Measurements from ENCODE around the gene TBCA. TPM values are rescaled to one million over a fixed set of nuclear protein-coding genes. Genes with fewer than 3 reads are reported as not detected.
A peak's percentile ranks its signal among the peaks of the same experiment; 100 is the strongest.

Gene TBCA
- total and polyA plus RNA-seq, 2 of the 13 experiments (the other 11 are each of a cell fraction or from before 2014, with no cell fraction given) = 93.8 to 309 TPM

- peak; percentile 46; the same call in 1 of the 2 replicates for TF ChIP-seq ZFP82 (CRISPR knock-in tag; IDR thresholded peaks at IDR 0.05; ENCODE audit: borderline replicate concordance)
- no peak; the same call in 1 of the 2 replicates for TF ChIP-seq NR1H2 (CRISPR knock-in tag; IDR thresholded peaks at IDR 0.05; ENCODE audit: borderline replicate concordance, low read depth)
- TF ChIP-seq ZNF281 (CRISPR knock-in tag; IDR thresholded peaks at IDR 0.05; ENCODE audit: borderline replicate concordance) = no peak
- no peak for TF ChIP-seq ZNF124 (CRISPR knock-in tag; IDR thresholded peaks at IDR 0.05)
- TF ChIP-seq ZNF878 (CRISPR knock-in tag; IDR thresholded peaks at IDR 0.05) = no peak
- TF ChIP-seq ZC3H4 (CRISPR knock-in tag; IDR thresholded peaks at IDR 0.05; ENCODE audit: borderline replicate concordance) = no peak
- TF ChIP-seq ZNF414 (CRISPR knock-in tag; IDR thresholded peaks at IDR 0.05) = peak; percentile 77; the same call in 1 of the 2 replicates
- no peak for TF ChIP-seq MIER3 (CRISPR knock-in tag; IDR thresholded peaks at IDR 0.05; ENCODE audit: borderline replicate concordance)
- peak; percentile 79 for TF ChIP-seq ASH2L (IDR thresholded peaks at IDR 0.05; ENCODE audit: insufficient read length, low read depth, low read length)
- TF ChIP-seq MED8 (CRISPR knock-in tag; IDR thresholded peaks at IDR 0.05; ENCODE audit: insufficient replicate concordance) = no peak
- peak; percentile 88 for TF ChIP-seq U2AF1 (optimal IDR thresholded peaks at IDR 0.05; ENCODE audit: low read depth, low read length)
- no peak for TF ChIP-seq SRSF4 (IDR thresholded peaks at IDR 0.05; ENCODE audit: low read depth, low read length, poor library complexity, severe bottlenecking)
- no peak for TF ChIP-seq CREB3 (CRISPR knock-in tag; IDR thresholded peaks at IDR 0.05)
- 0 out of 2 replicates have a peak, but pooled peaks have one; percentile 26 for TF ChIP-seq FOXK1 (CRISPR knock-in tag; IDR thresholded peaks at IDR 0.05; ENCODE audit: borderline replicate concordance, low read depth)
- no peak for TF ChIP-seq ZNF354B (CRISPR knock-in tag; IDR thresholded peaks at IDR 0.05)
- no peak for TF ChIP-seq ZNF460 (CRISPR knock-in tag; IDR thresholded peaks at IDR 0.05; ENCODE audit: borderline replicate concordance)
- TF ChIP-seq ZNF850 (CRISPR knock-in tag; conservative IDR thresholded peaks at IDR 0.05) = no peak
- TF ChIP-seq, protein P1, sequence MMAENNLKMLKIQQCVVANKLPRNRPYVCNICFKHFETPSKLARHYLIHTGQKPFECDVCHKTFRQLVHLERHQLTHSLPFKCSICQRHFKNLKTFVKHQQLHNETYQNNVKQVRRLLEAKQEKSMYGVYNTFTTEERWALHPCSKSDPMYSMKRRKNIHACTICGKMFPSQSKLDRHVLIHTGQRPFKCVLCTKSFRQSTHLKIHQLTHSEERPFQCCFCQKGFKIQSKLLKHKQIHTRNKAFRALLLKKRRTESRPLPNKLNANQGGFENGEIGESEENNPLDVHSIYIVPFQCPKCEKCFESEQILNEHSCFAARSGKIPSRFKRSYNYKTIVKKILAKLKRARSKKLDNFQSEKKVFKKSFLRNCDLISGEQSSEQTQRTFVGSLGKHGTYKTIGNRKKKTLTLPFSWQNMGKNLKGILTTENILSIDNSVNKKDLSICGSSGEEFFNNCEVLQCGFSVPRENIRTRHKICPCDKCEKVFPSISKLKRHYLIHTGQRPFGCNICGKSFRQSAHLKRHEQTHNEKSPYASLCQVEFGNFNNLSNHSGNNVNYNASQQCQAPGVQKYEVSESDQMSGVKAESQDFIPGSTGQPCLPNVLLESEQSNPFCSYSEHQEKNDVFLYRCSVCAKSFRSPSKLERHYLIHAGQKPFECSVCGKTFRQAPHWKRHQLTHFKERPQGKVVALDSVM (CRISPR knock-in tag; IDR thresholded peaks at IDR 0.05) = peak; percentile 74; the same call in 1 of the 2 replicates
- TF ChIP-seq, protein P2, sequence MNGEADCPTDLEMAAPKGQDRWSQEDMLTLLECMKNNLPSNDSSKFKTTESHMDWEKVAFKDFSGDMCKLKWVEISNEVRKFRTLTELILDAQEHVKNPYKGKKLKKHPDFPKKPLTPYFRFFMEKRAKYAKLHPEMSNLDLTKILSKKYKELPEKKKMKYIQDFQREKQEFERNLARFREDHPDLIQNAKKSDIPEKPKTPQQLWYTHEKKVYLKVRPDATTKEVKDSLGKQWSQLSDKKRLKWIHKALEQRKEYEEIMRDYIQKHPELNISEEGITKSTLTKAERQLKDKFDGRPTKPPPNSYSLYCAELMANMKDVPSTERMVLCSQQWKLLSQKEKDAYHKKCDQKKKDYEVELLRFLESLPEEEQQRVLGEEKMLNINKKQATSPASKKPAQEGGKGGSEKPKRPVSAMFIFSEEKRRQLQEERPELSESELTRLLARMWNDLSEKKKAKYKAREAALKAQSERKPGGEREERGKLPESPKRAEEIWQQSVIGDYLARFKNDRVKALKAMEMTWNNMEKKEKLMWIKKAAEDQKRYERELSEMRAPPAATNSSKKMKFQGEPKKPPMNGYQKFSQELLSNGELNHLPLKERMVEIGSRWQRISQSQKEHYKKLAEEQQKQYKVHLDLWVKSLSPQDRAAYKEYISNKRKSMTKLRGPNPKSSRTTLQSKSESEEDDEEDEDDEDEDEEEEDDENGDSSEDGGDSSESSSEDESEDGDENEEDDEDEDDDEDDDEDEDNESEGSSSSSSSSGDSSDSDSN (CRISPR knock-in tag; IDR thresholded peaks at IDR 0.05) = peak; percentile 92; the same call in 1 of the 2 replicates
Measured at GRCh38 chr5:77775790-77776553, at the start of gene TBCA (continued).

Data from HepG2 (cell line).